Measurements from ENCODE around the gene PABPN1L.

GRCh38 chr16:88881007-88881615 lies 14.7 kb upstream of the PABPN1L start:
- no peak for TF ChIP-seq CTCF (IDR thresholded peaks at IDR 0.05 in 2 of 3, conservative IDR thresholded peaks at IDR 0.05 in 1 of 3; ENCODE audit: borderline replicate concordance in 1 of 3, insufficient read depth in 1 of 3, low read depth in 2 of 3, low read length in 2 of 3)
- no peak for TF ChIP-seq EZH2 (IDR thresholded peaks at IDR 0.05)
- TF ChIP-seq SIN3A (IDR thresholded peaks at IDR 0.05; ENCODE audit: low read depth): no peak
- TF ChIP-seq EZH2phosphoT487 (IDR thresholded peaks at IDR 0.05; ENCODE audit: borderline replicate concordance): no peak
- TF ChIP-seq POLR2A (IDR thresholded peaks at IDR 0.05; ENCODE audit: borderline replicate concordance, extremely low read depth, insufficient read depth, insufficient read length): no peak
- no peak for TF ChIP-seq CEBPB (IDR thresholded peaks at IDR 0.05; ENCODE audit: low read depth)
- no peak for TF ChIP-seq FOSL1 (IDR thresholded peaks at IDR 0.05; ENCODE audit: low read depth)
- no peak for TF ChIP-seq REST (IDR thresholded peaks at IDR 0.05; ENCODE audit: low read depth)

Data from HCT116 (cell line).